Cardiac muscle cell (in vitro differentiated cells and primary cell): ENCODE measurements around the gene MYL4. TPM values are rescaled to one million over a fixed set of nuclear protein-coding genes. Genes with fewer than 3 reads are reported as not detected.
A peak's percentile ranks its signal among the peaks of the same experiment; 100 is the strongest.

Source experiments
- DNase-seq, 2 donors: peaks; one replicate each; pipeline versions ENCODE4 v3.0.0 to v3.0.0-alpha.2; 2010 to 2017; ENCODE audit warnings: low read depth in 1 of 2, low spot score in 1 of 2
- H3K27ac ChIP-seq: fragments of 200-600 bp; sonication (generic); 2 replicates; pipeline ENCODE4 v1.5.1; 2016
- H3K27me3 ChIP-seq: fragments of 200-600 bp; sonication (generic); 2 replicates; pipeline ENCODE4 v1.6.0; 2016; ENCODE audit warnings: control low read depth
- H3K36me3 ChIP-seq: fragments of 200-600 bp; sonication (generic); 2 replicates; pipeline ENCODE4 v1.5.1; 2016; ENCODE audit warnings: control low read depth
- H3K4me1 ChIP-seq: fragments of 200-600 bp; sonication (generic); 2 replicates; pipeline ENCODE4 v1.8.1; 2017; ENCODE audit warnings: low read depth, mild to moderate bottlenecking, mixed run types
- H3K4me3 ChIP-seq: fragments of 200-600 bp; sonication (generic); 2 replicates; pipeline ENCODE4 v1.5.1; 2016; ENCODE audit warnings: mild to moderate bottlenecking
- H3K9me3 ChIP-seq: fragments of 200-600 bp; sonication (generic); 2 replicates; pipeline ENCODE4 v1.5.1; 2017; ENCODE audit warnings: low read depth, mild to moderate bottlenecking, control low read depth
- polyA plus RNA-seq: library from polyadenylated mRNA; unstranded; fragments of >200 nt; fragmentation: Nextera tagmentation; extraction: Ambion mirVana; gene quantifications from 2 replicates; pipeline ENCODE4 v1.2.1, GENCODE V29; 2016
- total RNA-seq: library from RNA; depleted of rRNA; stranded (reverse); fragments of >200 nt; gene quantifications from 2 replicates; pipeline ENCODE4 v1.2.3, GENCODE V29; 2016
- TF ChIP-seq, protein P1 (sequence below): IDR thresholded peaks from 2 replicates; pipeline ENCODE4 v1.5.1; 2012; ENCODE audit warnings: low read depth, mild to moderate bottlenecking, low read length

The MYL4 gene
- total and polyA plus RNA-seq, 2 experiments from 2014 or later = 2,925 to 5,148 TPM

DNA sequence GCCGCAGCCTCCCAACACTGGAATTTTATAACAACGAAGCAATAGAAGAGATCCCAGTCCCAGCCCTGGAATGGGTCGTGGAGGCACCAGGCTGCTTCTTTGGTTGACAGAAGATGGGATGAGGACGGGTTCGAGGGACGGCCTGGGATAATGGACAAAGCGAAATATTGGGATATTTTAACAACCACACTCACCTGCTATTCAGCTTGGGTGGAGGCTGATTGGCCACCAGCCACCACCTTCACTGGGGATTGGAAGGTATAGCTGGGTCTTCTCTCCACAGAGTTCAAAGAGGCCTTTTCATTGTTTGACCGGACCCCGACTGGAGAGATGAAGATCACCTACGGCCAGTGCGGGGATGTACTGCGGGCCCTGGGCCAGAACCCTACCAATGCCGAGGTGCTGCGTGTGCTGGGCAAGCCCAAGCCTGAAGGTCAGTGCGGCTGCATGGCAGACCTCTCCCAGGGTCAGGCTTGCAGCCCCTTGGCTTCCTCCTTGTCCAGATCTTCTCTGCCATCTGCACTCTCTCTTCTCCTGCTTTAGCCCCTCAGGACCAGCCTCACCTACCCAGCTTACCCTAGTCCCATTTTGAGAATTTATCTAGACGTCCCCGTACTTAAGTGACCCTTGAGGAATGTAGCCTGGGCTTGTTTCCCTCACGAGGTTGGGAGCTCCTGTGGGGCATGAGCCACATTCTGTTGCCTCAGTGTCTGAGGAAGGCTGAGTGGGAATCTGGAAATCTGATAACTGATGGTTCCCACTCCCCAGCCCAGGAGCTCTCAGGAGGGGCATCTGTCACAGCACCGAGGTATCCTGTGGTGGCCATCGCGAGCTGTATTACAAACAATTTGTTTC is 10.7 kb downstream of the MYL4 start:
- H3K4me3 ChIP-seq = no peak overlapping the region

DNA sequence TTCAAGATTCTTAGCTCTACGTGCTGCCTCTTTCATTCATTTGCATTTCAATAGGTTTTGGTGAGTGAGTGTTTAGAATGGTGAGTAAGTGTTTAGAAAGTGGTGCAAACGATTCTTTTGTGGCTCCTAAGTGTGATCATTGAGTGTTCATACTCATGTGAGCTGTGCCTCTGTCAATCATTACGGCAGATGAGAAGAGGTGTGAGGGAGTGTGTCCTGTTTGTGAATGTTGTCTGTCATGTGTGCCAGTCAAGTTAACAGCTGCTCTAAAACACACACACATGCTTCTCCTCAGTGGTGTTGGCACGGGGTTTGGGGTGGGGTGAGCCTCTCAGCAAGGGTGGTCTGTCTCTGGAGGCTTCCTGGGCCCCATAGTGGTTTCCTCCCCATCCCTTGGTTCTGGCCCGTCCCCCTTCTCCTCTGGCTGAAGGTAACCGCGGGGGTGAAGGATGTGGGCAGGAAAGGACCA is 11.4 kb downstream of the MYL4 start:
- H3K27ac ChIP-seq = peak overlapping the region; percentile 86
- H3K36me3 ChIP-seq = peaks cover 56% of the 10 kb centered on the region
- TF ChIP-seq, protein P1, sequence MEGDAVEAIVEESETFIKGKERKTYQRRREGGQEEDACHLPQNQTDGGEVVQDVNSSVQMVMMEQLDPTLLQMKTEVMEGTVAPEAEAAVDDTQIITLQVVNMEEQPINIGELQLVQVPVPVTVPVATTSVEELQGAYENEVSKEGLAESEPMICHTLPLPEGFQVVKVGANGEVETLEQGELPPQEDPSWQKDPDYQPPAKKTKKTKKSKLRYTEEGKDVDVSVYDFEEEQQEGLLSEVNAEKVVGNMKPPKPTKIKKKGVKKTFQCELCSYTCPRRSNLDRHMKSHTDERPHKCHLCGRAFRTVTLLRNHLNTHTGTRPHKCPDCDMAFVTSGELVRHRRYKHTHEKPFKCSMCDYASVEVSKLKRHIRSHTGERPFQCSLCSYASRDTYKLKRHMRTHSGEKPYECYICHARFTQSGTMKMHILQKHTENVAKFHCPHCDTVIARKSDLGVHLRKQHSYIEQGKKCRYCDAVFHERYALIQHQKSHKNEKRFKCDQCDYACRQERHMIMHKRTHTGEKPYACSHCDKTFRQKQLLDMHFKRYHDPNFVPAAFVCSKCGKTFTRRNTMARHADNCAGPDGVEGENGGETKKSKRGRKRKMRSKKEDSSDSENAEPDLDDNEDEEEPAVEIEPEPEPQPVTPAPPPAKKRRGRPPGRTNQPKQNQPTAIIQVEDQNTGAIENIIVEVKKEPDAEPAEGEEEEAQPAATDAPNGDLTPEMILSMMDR = no peak
- DNase-seq = no peak
- peaks cover 70% of the 10 kb centered on the region for H3K4me1 ChIP-seq
- H3K27me3 ChIP-seq = no peaks in the 10 kb centered on the region
- H3K9me3 ChIP-seq = no peaks in the 10 kb centered on the region
- no peak overlapping the region for H3K4me3 ChIP-seq

More for the DNA sequence above, 10.7 kb downstream of the MYL4 start:
- H3K27ac ChIP-seq = peak overlapping the region; percentile 86
- H3K4me1 ChIP-seq = peaks cover 69% of the 10 kb centered on the region
- TF ChIP-seq, protein P1 = no peak
- H3K27me3 ChIP-seq = no peaks in the 10 kb centered on the region
- no peak for DNase-seq
- H3K9me3 ChIP-seq = no peaks in the 10 kb centered on the region
- peaks cover 63% of the 10 kb centered on the region for H3K36me3 ChIP-seq

DNA sequence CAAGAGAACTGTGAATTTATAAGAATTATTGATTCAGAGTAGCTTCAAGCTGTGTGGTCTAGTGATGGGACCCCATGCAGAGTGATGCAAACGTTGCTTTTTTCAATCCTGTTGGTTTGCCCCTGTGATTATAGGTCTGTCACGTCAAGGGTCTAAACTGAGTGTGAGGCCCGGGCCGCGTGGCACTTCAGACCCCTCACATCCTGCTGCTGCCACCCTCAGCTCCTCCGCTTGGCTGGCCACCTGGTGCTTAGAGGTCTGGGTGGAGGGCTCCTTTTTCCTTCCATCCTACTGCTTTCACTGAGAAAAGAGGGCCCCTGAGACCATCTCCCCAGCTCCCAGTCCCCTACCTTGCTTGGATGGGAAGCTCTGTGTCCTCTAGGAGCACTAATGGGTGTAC is 12.0 kb downstream of the MYL4 start:
- Histone ChIP-seq H3K36me3 (peaks cover 56% of the 10 kb centered on the region), H3K4me3 (no peak overlapping the region), H3K27ac (peak overlapping the region; percentile 86), H3K27me3 (no peaks in the 10 kb centered on the region), H3K9me3 (no peaks in the 10 kb centered on the region), H3K4me1 (peaks cover 70% of the 10 kb centered on the region)
- no peak for DNase-seq
- TF ChIP-seq, protein P1 = no peak

DNA sequence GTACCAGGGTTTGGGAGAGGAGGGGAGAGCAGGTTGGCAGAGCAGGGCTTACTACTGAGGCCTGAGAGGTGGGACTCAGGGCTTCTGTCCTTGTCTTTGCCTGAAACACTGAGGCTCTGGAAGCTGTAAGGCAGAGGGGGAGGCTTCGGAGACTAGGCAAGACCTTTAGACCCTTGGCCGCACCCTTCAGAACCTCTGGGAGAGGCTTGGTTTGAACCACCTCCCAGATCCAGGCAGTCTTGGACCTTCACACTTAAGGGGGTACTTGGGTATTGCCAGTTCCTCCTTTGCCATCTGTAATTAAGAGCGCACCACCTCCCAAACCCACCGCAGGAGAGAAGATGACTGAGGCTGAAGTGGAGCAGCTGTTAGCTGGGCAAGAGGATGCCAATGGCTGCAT is 12.9 kb downstream of the MYL4 start:
- peaks cover 50% of the 10 kb centered on the region for H3K36me3 ChIP-seq
- no peaks in the 10 kb centered on the region for H3K27me3 ChIP-seq
- DNase-seq = no peak
- peak overlapping the region; percentile 86 for H3K27ac ChIP-seq
- H3K4me1 ChIP-seq = peaks cover 66% of the 10 kb centered on the region
- H3K4me3 ChIP-seq = no peak overlapping the region
- no peaks in the 10 kb centered on the region for H3K9me3 ChIP-seq
- TF ChIP-seq, protein P1 = no peak

- Histone ChIP-seq H3K27ac (peak overlapping the region; percentile 86), H3K27me3 (no peaks in the 10 kb centered on the region), H3K4me1 (peaks cover 58% of the 10 kb centered on the region), H3K4me3 (no peak overlapping the region), H3K36me3 (peaks cover 44% of the 10 kb centered on the region), H3K9me3 (no peaks in the 10 kb centered on the region)
- TF ChIP-seq, protein P1 = no peak
- DNase-seq = no peak
These were observed 13.9 kb downstream of the MYL4 start for GRCh38 chr17:47223007-47223406.
